Colonic mucosa (tissue), 4 donors: ENCODE measurements around the gene MS4A1. TPM values are rescaled to one million over a fixed set of nuclear protein-coding genes. Genes with fewer than 3 reads are reported as not detected.
"Not testable (repeated sequence)": the region's sequence is repeated elsewhere in the genome, so short reads cannot be mapped to it uniquely, and the experiment has no call there.

ENCODE experiments used
- DNase-seq: peaks from one replicate; pipeline ENCODE4 v3.0.0-alpha.2; 2020
- H3K27ac ChIP-seq: fragments of 200-600 bp; one replicate; pipeline ENCODE4 v1.8.0; 2021
- H3K27me3 ChIP-seq: fragments of 200-600 bp; one replicate; pipeline ENCODE4 v1.8.0; 2021
- H3K36me3 ChIP-seq: fragments of 200-600 bp; one replicate; pipeline ENCODE4 v1.8.0; 2021
- H3K4me1 ChIP-seq: fragments of 200-600 bp; one replicate; pipeline ENCODE4 v1.8.0; 2021; ENCODE audit warnings: mild to moderate bottlenecking
- H3K4me3 ChIP-seq: fragments of 200-600 bp; one replicate; pipeline ENCODE4 v1.8.0; 2021
- H3K9ac ChIP-seq, 2 donors: one replicate each; pipeline ENCODE4 v1.7.0; 2013; ENCODE audit warnings: control low read depth in 2 of 2, low read depth in 2 of 2, low read length in 2 of 2
- H3K9me3 ChIP-seq: fragments of 200-600 bp; one replicate; pipeline ENCODE4 v1.8.0; 2021
- intact Hi-C: fragments of 100-400 bp; cut with DNase I; formaldehyde crosslinking; loops from one replicate; pipeline ENCODE4 v1.14.1; 2022
- total RNA-seq, 2 donors: library from RNA; stranded (reverse); fragmentation: NEBNext Ultra II Directional in 1 of 2; extraction: Animal tissue kit (Norgen Biotek cat#: 25700) in 1 of 2; gene quantifications; one replicate each; pipeline ENCODE4 v1.2.1, GENCODE V29; 2021
- TF ChIP-seq, protein P1 (sequence below): fragments of 200-600 bp; IDR thresholded peaks from one replicate; pipeline ENCODE4 v1.8.0; 2022; ENCODE audit warnings: antibody characterized with exemption, mild to moderate bottlenecking
- donor health status: healthy.
- donor health status: DM: no; HTN: no; CAD: no.
- donor health status: DM: no; HTN: no; CAD: no.

Gene MS4A1
- total RNA-seq, 2 donors from 2014 or later: 0.96 to 0.98 TPM

DNA sequence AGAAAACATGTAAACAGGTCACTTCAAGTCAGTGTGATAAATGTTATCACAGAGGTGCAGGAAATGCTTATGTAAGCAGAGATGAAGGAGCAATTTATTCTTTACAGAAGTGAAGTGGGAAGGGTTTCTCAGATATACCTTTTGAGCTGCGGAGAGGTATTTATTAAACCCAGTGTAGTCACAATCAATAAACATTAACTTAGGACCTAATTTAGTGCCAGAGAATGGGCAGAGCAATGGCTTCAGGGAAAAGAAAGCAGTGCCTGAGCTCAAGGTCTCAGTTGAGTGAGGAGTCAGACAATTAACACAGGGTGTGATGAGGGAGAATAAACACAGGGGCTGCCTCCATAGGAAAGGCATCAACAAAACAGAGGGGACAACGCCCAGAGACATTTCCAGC lies 24.4 kb upstream of the MS4A1 start:
- Histone ChIP-seq H3K4me3 (no peak overlapping the region), H3K27me3 (no peaks in the 10 kb centered on the region), H3K9me3 (no peaks in the 10 kb centered on the region), H3K9ac (no peak overlapping the region), H3K4me1 (no peaks in the 10 kb centered on the region), H3K36me3 (no peaks in the 10 kb centered on the region), H3K27ac (no peak overlapping the region)
- TF ChIP-seq, protein P1, sequence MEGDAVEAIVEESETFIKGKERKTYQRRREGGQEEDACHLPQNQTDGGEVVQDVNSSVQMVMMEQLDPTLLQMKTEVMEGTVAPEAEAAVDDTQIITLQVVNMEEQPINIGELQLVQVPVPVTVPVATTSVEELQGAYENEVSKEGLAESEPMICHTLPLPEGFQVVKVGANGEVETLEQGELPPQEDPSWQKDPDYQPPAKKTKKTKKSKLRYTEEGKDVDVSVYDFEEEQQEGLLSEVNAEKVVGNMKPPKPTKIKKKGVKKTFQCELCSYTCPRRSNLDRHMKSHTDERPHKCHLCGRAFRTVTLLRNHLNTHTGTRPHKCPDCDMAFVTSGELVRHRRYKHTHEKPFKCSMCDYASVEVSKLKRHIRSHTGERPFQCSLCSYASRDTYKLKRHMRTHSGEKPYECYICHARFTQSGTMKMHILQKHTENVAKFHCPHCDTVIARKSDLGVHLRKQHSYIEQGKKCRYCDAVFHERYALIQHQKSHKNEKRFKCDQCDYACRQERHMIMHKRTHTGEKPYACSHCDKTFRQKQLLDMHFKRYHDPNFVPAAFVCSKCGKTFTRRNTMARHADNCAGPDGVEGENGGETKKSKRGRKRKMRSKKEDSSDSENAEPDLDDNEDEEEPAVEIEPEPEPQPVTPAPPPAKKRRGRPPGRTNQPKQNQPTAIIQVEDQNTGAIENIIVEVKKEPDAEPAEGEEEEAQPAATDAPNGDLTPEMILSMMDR: no peak
- intact Hi-C loops: no loop called here
- DNase-seq: no peak

DNA sequence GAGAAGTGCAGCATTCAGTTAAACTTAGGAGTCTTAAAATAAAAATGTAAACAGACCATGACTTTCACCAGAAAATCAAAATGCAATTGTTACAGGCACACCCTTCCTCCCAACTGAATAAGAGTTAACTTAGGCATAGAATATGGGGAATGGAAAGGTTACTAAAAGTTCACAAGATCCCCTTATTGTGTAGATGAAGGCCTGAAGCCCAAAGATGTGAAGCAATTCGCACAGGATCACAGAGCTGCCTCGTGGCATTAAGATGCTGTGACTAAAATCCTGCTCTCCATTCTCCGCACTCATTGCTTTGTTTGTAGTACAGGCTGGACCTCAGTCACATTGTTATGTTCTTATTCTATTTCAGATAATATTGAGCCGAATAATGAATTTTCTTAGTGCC lies 22.2 kb upstream of the MS4A1 start:
- intact Hi-C loops: no loop called here
- no peak overlapping the region for H3K4me3 ChIP-seq
- no peaks in the 10 kb centered on the region for H3K9me3 ChIP-seq
- no peaks in the 10 kb centered on the region for H3K36me3 ChIP-seq
- no peaks in the 10 kb centered on the region for H3K27me3 ChIP-seq
- no peak overlapping the region for H3K9ac ChIP-seq
- no peaks in the 10 kb centered on the region for H3K4me1 ChIP-seq
- no peak for DNase-seq
- TF ChIP-seq, protein P1: no peak
- no peak overlapping the region for H3K27ac ChIP-seq

DNA sequence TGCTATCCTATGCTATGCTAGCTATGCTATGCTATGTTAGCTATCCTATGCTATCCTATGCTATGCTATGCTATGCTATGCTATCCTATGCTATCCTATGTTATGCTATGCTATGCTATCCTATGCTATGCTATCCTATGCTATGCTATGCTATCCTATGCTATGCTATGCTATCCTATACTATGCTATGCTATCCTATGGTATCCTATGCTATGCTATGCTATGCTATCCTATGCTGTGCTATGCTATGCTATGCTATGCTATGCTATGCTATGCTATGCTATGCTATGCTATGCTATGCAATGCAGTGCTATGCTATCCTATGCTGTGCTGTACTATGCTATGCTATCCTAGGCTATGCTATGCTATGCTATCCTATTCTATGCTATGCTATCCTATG lies 8.6 kb upstream of the MS4A1 start:
- H3K4me3 ChIP-seq: no peak overlapping the region
- H3K9me3 ChIP-seq: no peaks in the 10 kb centered on the region
- H3K27me3 ChIP-seq: no peaks in the 10 kb centered on the region
- no peaks in the 10 kb centered on the region for H3K4me1 ChIP-seq
- no peaks in the 10 kb centered on the region for H3K36me3 ChIP-seq
- H3K9ac ChIP-seq: no peak overlapping the region
- no peak for DNase-seq
- intact Hi-C loops: no loop called here
- no peak overlapping the region for H3K27ac ChIP-seq
- TF ChIP-seq, protein P1: no peak

DNA sequence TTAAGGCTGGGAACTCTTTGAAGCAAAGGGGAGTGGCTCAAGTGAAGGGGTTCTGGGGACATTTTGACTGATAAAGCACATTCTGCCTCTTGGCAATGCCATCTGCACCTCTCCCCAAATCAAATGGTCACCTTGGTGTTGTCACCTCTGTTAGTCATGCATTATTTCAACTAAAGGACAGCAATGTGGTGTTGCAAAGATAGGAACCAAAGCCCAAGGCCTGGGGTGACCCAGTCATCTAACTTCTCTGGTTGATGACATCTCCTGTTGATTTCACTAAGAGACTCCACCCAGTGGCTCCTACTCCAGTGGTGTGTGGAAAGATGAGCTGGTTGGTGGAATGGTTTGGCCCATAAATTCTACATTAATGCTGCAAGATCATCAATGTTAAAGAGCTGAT lies 7.8 kb upstream of the MS4A1 start:
- Histone ChIP-seq H3K9me3 (no peaks in the 10 kb centered on the region), H3K27me3 (no peaks in the 10 kb centered on the region), H3K4me1 (no peaks in the 10 kb centered on the region), H3K27ac (no peak overlapping the region), H3K9ac (no peak overlapping the region), H3K4me3 (no peak overlapping the region), H3K36me3 (no peaks in the 10 kb centered on the region)
- intact Hi-C loops: no loop called here
- TF ChIP-seq, protein P1: no peak
- no peak for DNase-seq

DNA sequence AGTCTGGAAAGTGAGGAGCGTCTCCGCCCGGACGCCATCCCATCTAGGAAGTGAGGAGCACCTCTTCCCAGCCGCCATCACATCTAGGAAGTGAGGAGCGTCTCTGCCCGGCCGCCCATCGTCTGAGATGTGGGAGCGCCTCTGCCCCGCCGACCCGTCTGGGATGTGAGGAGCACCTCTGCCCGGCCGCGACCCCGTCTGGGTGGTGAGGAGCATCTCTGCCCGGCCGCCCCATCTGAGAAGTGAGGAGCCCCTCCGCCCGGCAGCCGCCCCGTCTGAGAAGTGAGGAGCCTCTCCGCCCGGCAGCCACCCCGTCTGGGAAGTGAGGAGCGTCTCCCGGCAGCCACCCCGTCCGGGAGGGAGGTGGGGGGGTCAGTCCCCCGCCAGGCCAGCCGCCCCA lies 4.5 kb upstream of the MS4A1 start:
- H3K9me3 ChIP-seq, H3K4me1 ChIP-seq, H3K27ac ChIP-seq, H3K27me3 ChIP-seq, H3K4me3 ChIP-seq, DNase-seq, H3K9ac ChIP-seq, intact Hi-C loops, H3K36me3 ChIP-seq: not testable (repeated sequence)

DNA sequence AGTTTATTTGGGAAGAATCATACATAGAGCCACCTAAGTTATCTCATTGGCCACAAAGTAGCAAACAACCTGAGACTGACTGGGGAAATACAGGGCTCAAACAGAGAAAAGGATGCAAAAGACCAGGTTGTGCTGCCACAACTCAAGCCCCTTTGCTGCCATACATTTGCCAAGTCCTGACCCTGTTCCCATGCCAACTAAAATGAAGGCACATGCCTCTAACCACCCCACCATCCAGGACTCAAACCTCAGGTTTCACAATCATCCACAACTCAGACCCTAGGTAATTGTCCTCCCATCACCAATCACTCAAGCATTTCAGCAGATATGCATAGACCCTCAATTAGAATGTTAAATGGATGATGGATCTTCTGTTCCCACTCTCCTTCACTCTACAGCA lies 1.4 kb upstream of the MS4A1 start:
- Histone ChIP-seq H3K36me3 (no peaks in the 10 kb centered on the region), H3K27me3 (no peaks in the 10 kb centered on the region), H3K9me3 (no peaks in the 10 kb centered on the region), H3K9ac (no peak overlapping the region), H3K4me1 (no peaks in the 10 kb centered on the region), H3K27ac (no peak overlapping the region), H3K4me3 (no peak overlapping the region)
- TF ChIP-seq, protein P1: no peak
- intact Hi-C loops: no loop called here
- no peak for DNase-seq
